Measurements from ENCODE around the gene PAX5. TPM values are rescaled to one million over a fixed set of nuclear protein-coding genes. Genes with fewer than 3 reads are reported as not detected.

The PAX5 gene
- polyA plus RNA-seq, 1 of the 3 experiments (the other 2 are of a cell fraction): 0.05 TPM

- TF ChIP-seq SIN3A (IDR thresholded peaks at IDR 0.05; ENCODE audit: borderline replicate concordance, low read depth, low read length) (no peak), GABPA (IDR thresholded peaks at IDR 0.05; ENCODE audit: low read depth) (no peak), JUND (IDR thresholded peaks at IDR 0.05) (no peak), IRF3 (IDR thresholded peaks at IDR 0.05; ENCODE audit: low read depth, low read length) (no peak), ZBTB33 (IDR thresholded peaks at IDR 0.05; ENCODE audit: borderline replicate concordance, low read depth) (no peak), RXRA (IDR thresholded peaks at IDR 0.05; ENCODE audit: borderline replicate concordance, low read depth) (no peak), REST (IDR thresholded peaks at IDR 0.05; ENCODE audit: low read depth, low read length) (no peak), GATA2 (CRISPR knock-in tag; IDR thresholded peaks at IDR 0.05) (no peak), YY1 (IDR thresholded peaks at IDR 0.05; ENCODE audit: low read depth) (no peak), CHD2 (IDR thresholded peaks at IDR 0.05; ENCODE audit: low read length, partially characterized antibody) (no peak)
- no peaks in the 10 kb centered on the region for H4K20me1 ChIP-seq (ENCODE audit: insufficient read depth)
- H3K4me2 ChIP-seq: no peak overlapping the region
- no peaks in the 10 kb centered on the region for H3F3A ChIP-seq (replicated peaks; ENCODE audit: insufficient read depth)
- H3K4me1 ChIP-seq (ENCODE audit: control insufficient read depth in 1 of 2, insufficient read depth in 2 of 2, low read depth in 1 of 2, low read length in 1 of 2): no peaks in the 10 kb centered on the region
- CTCF ChIA-PET: interaction anchor here (0.8 kb wide), 1 partner anchor 8 kb away, joined by 5 read pairs; no protein-coding TSS in a partner anchor
- H3K4me3 ChIP-seq (ENCODE audit: low read depth in 2 of 2, low read length in 1 of 2): no peak overlapping the region
- no peak overlapping the region for H3K9ac ChIP-seq
- 78% methylated on average over 13 of the region's 13 CpGs for WGBS (ENCODE audit: low lambda C conversion rate)
- no peaks in the 10 kb centered on the region for H3K79me2 ChIP-seq (ENCODE audit: insufficient read depth)
- no peaks in the 10 kb centered on the region for H3K9me2 ChIP-seq
- H3K27me3 ChIP-seq (ENCODE audit: insufficient read depth): peaks cover 6% of the 10 kb centered on the region
- H2AFZ ChIP-seq (ENCODE audit: low read depth): no peak overlapping the region
- no peaks in the 10 kb centered on the region for H3K9me3 ChIP-seq
- DNase-seq: no peak
- H3K36me3 ChIP-seq (replicated peaks in 1 of 2; ENCODE audit: control insufficient read depth in 1 of 2, insufficient read depth in 2 of 2, low read length in 1 of 2): no peaks in the 10 kb centered on the region
- no peak overlapping the region for H3K27ac ChIP-seq (ENCODE audit: low read depth in 2 of 2, low read length in 1 of 2)
- POLR2A ChIA-PET: no interaction called here
Measured at GRCh38 chr9:36854034-36854433, 180.0 kb downstream of the PAX5 start.

- POLR2A ChIA-PET: no interaction called here
- H3K36me3 ChIP-seq (replicated peaks in 1 of 2; ENCODE audit: control insufficient read depth in 1 of 2, insufficient read depth in 2 of 2, low read length in 1 of 2): no peaks in the 10 kb centered on the region
- no peaks in the 10 kb centered on the region for H3F3A ChIP-seq (replicated peaks; ENCODE audit: insufficient read depth)
- TF ChIP-seq MEF2A (IDR thresholded peaks at IDR 0.05; ENCODE audit: borderline replicate concordance, low read depth) (no peak), NRF1 (IDR thresholded peaks at IDR 0.05; ENCODE audit: low read depth, low read length) (no peak), EP300 (IDR thresholded peaks at IDR 0.05; ENCODE audit: borderline replicate concordance in 1 of 2, low read depth in 1 of 2, low read length in 1 of 2) (no peak), YY1 (IDR thresholded peaks at IDR 0.05; ENCODE audit: low read depth) (no peak), GABPA (IDR thresholded peaks at IDR 0.05; ENCODE audit: low read depth) (no peak), FOSL2 (IDR thresholded peaks at IDR 0.05; ENCODE audit: borderline replicate concordance, low read depth) (no peak), MAX (IDR thresholded peaks at IDR 0.05; ENCODE audit: low read depth) (no peak)
- H4K20me1 ChIP-seq (ENCODE audit: insufficient read depth): no peaks in the 10 kb centered on the region
- no peak overlapping the region for H3K4me3 ChIP-seq (ENCODE audit: low read depth in 2 of 2, low read length in 1 of 2)
- H3K27me3 ChIP-seq (ENCODE audit: insufficient read depth): peaks cover 6% of the 10 kb centered on the region
- H3K79me2 ChIP-seq (ENCODE audit: insufficient read depth): no peaks in the 10 kb centered on the region
- no peaks in the 10 kb centered on the region for H3K9me2 ChIP-seq
- no peak overlapping the region for H3K9ac ChIP-seq
- CTCF ChIA-PET: interaction anchor here (0.8 to 2.0 kb wide), 3 partner anchors 9 to 303 kb away, joined by 3 to 7 read pairs (median 5); no protein-coding TSS in a partner anchor
- H3K27ac ChIP-seq (ENCODE audit: low read depth in 2 of 2, low read length in 1 of 2): no peak overlapping the region
- H3K4me1 ChIP-seq (ENCODE audit: control insufficient read depth in 1 of 2, insufficient read depth in 2 of 2, low read depth in 1 of 2, low read length in 1 of 2): no peaks in the 10 kb centered on the region
- DNase-seq: no peak
- H2AFZ ChIP-seq (ENCODE audit: low read depth): no peak overlapping the region
- H3K9me3 ChIP-seq: no peaks in the 10 kb centered on the region
- H3K4me2 ChIP-seq: no peak overlapping the region
- 71% methylated on average over 1 of the region's 1 CpG for WGBS (ENCODE audit: low lambda C conversion rate)
Measured at GRCh38 chr9:36853233-36853632, 180.8 kb downstream of the PAX5 start.
